Measurements from ENCODE around the gene TARBP2. TPM values are rescaled to one million over a fixed set of nuclear protein-coding genes. Genes with fewer than 3 reads are reported as not detected.

Gene TARBP2
- total RNA-seq, 1 experiment from 2014 or later, result 82.0 TPM

- no peak overlapping the region for H3K9ac ChIP-seq (ENCODE audit: low read length)
- no peaks in the 10 kb centered on the region for H3K27me3 ChIP-seq (ENCODE audit: low read length)
- no peaks in the 10 kb centered on the region for H3K4me1 ChIP-seq (ENCODE audit: insufficient read depth, low read length)
- H3K27ac ChIP-seq (ENCODE audit: low read length), result no peak overlapping the region
- no peak for DNase-seq
- no peak overlapping the region for H2AFZ ChIP-seq (ENCODE audit: low read length)
- H3K9me2 ChIP-seq (replicated peaks; ENCODE audit: low read length), result no peaks in the 10 kb centered on the region
- intact Hi-C loops (cut with micrococcal nuclease), result no loop called here
- BruUV-seq (replicated peaks), result no TSS peak
- ChIA-PET CTCF (no interaction called here), POLR2A (ENCODE audit: unreplicated experiment) (no interaction called here)
- peaks cover 90% of the 10 kb centered on the region for H3K79me2 ChIP-seq (ENCODE audit: low read length)
- H3K36me3 ChIP-seq (ENCODE audit: low read depth, low read length), result peaks cover 94% of the 10 kb centered on the region
- H3K9me3 ChIP-seq (ENCODE audit: low read length), result no peaks in the 10 kb centered on the region
- H3F3A ChIP-seq (ENCODE audit: low read length, unreplicated experiment), result no peaks in the 10 kb centered on the region
- no peak overlapping the region for H3K4me2 ChIP-seq (ENCODE audit: low read length)
- H4K20me1 ChIP-seq (ENCODE audit: low read length), result peaks cover 77% of the 10 kb centered on the region
- H3K4me3 ChIP-seq (ENCODE audit: low read length), result no peak overlapping the region
- no peak for TF ChIP-seq EZH2 (IDR thresholded peaks at IDR 0.05; ENCODE audit: low read length, unreplicated experiment)
- no peak for TF ChIP-seq EZH2phosphoT487 (IDR thresholded peaks at IDR 0.05; ENCODE audit: borderline replicate concordance, low read length)
- TF ChIP-seq CTCF (conservative IDR thresholded peaks at IDR 0.05; ENCODE audit: low read depth, low read length), result no peak
- ATAC-seq, result no peak
Observed at GRCh38 chr12:53461059-53461458, 40.0 kb upstream of the TARBP2 start.

- Histone ChIP-seq H3K79me2 (ENCODE audit: low read length) (peaks cover 90% of the 10 kb centered on the region), H4K20me1 (ENCODE audit: low read length) (peaks cover 77% of the 10 kb centered on the region), H3K9me2 (replicated peaks; ENCODE audit: low read length) (no peaks in the 10 kb centered on the region), H3K27me3 (ENCODE audit: low read length) (no peaks in the 10 kb centered on the region), H3F3A (ENCODE audit: low read length, unreplicated experiment) (no peaks in the 10 kb centered on the region), H2AFZ (ENCODE audit: low read length) (no peak overlapping the region), H3K36me3 (ENCODE audit: low read depth, low read length) (peaks cover 94% of the 10 kb centered on the region), H3K4me3 (ENCODE audit: low read length) (no peak overlapping the region), H3K4me2 (ENCODE audit: low read length) (no peak overlapping the region), H3K27ac (ENCODE audit: low read length) (no peak overlapping the region), H3K4me1 (ENCODE audit: insufficient read depth, low read length) (no peaks in the 10 kb centered on the region), H3K9me3 (ENCODE audit: low read length) (no peaks in the 10 kb centered on the region), H3K9ac (ENCODE audit: low read length) (no peak overlapping the region)
- no TSS peak for BruUV-seq (replicated peaks)
- TF ChIP-seq CTCF (conservative IDR thresholded peaks at IDR 0.05; ENCODE audit: low read depth, low read length) (no peak), EZH2 (IDR thresholded peaks at IDR 0.05; ENCODE audit: low read length, unreplicated experiment) (no peak), EZH2phosphoT487 (IDR thresholded peaks at IDR 0.05; ENCODE audit: borderline replicate concordance, low read length) (no peak)
- ChIA-PET CTCF (no interaction called here), POLR2A (ENCODE audit: unreplicated experiment) (no interaction called here)
- intact Hi-C loops (cut with micrococcal nuclease), result no loop called here
- DNase-seq (no peak), ATAC-seq (no peak)
Observed at GRCh38 chr12:53461591-53461990, 39.5 kb upstream of the TARBP2 start.

GRCh38 chr12:53462935-53463334 lies 38.1 kb upstream of the TARBP2 start:
- no peaks in the 10 kb centered on the region for H3K4me1 ChIP-seq (ENCODE audit: insufficient read depth, low read length)
- peaks cover 83% of the 10 kb centered on the region for H4K20me1 ChIP-seq (ENCODE audit: low read length)
- ATAC-seq, result no peak
- H3K27me3 ChIP-seq (ENCODE audit: low read length), result no peaks in the 10 kb centered on the region
- H3K36me3 ChIP-seq (ENCODE audit: low read depth, low read length), result peaks cover 94% of the 10 kb centered on the region
- TF ChIP-seq EZH2phosphoT487 (IDR thresholded peaks at IDR 0.05; ENCODE audit: borderline replicate concordance, low read length) (no peak), EZH2 (IDR thresholded peaks at IDR 0.05; ENCODE audit: low read length, unreplicated experiment) (no peak), CTCF (conservative IDR thresholded peaks at IDR 0.05; ENCODE audit: low read depth, low read length) (no peak)
- H3F3A ChIP-seq (ENCODE audit: low read length, unreplicated experiment), result peaks cover 4% of the 10 kb centered on the region
- H3K4me3 ChIP-seq (ENCODE audit: low read length), result no peak overlapping the region
- no peak overlapping the region for H3K9ac ChIP-seq (ENCODE audit: low read length)
- H3K9me3 ChIP-seq (ENCODE audit: low read length), result no peaks in the 10 kb centered on the region
- no TSS peak for BruUV-seq (replicated peaks)
- H3K27ac ChIP-seq (ENCODE audit: low read length), result no peak overlapping the region
- intact Hi-C loops (cut with micrococcal nuclease), result no loop called here
- peaks cover 85% of the 10 kb centered on the region for H3K79me2 ChIP-seq (ENCODE audit: low read length)
- no peak overlapping the region for H3K4me2 ChIP-seq (ENCODE audit: low read length)
- no peak overlapping the region for H2AFZ ChIP-seq (ENCODE audit: low read length)
- CTCF ChIA-PET, result no interaction called here
- DNase-seq, result no peak
- no peaks in the 10 kb centered on the region for H3K9me2 ChIP-seq (replicated peaks; ENCODE audit: low read length)
- POLR2A ChIA-PET (ENCODE audit: unreplicated experiment), result no interaction called here

Data from PC-3 (cell line).